Measurements from ENCODE around the gene ZNF445. TPM values are rescaled to one million over a fixed set of nuclear protein-coding genes. Genes with fewer than 3 reads are reported as not detected.
"Not testable (repeated sequence)": the region's sequence is repeated elsewhere in the genome, so short reads cannot be mapped to it uniquely, and the experiment has no call there.

ZNF445 gene
- total RNA-seq, 3 donors from 2014 or later, result 5.8 to 8.9 (median 7.2) TPM

DNA sequence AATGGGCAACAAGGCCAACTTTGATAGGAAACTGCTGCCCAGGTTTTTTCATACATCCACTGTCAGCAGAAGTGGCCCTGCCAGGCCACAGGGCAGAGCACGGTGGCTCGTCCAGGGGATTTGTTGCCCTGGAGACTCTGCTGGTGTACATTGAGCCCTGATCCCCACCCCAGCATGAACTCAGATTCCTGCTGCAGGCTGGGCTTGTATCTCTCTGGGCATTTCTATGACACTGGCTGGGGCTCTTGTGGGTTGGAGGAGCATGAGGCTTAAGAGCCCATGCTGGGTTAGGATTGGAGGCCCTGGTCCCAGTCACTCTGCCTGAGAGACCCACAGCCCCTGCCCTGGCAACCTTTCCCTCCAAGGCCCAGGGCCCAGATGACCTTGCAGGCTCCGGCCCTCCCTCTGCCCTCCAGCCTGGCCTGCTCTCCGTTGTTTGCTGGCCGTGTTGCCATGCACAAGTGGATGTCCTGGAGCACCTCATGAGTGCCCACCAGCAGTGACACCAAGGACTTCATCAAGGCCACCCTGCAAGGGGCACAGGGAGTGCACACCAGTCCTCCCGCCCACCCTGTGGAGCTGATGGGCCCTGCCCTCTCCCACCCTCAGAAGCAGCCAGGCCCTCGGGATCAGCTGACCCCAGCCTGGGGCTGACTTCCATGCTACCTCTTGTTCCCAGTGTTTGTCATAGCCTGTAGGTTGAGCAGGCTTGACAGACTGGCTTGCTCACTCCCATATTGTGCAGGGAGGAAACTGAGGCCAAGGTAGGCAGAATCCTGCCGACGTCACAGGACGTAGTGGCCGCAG is 58.2 kb downstream of the ZNF445 start:
- Histone ChIP-seq H3K9me3 (no peaks in the 10 kb centered on the region), H3K27ac (no peak overlapping the region), H3K36me3 (no peaks in the 10 kb centered on the region), H3K4me1 (no peaks in the 10 kb centered on the region), H3K27me3 (no peaks in the 10 kb centered on the region), H3K4me3 (no peak overlapping the region)
- no peak for DNase-seq (ENCODE audit: low spot score in 2 of 2)
- TF ChIP-seq POLR2A (IDR thresholded peaks at IDR 0.05) (no peak), POLR2AphosphoS5 (IDR thresholded peaks at IDR 0.05) (no peak)
- TF ChIP-seq, protein P1, sequence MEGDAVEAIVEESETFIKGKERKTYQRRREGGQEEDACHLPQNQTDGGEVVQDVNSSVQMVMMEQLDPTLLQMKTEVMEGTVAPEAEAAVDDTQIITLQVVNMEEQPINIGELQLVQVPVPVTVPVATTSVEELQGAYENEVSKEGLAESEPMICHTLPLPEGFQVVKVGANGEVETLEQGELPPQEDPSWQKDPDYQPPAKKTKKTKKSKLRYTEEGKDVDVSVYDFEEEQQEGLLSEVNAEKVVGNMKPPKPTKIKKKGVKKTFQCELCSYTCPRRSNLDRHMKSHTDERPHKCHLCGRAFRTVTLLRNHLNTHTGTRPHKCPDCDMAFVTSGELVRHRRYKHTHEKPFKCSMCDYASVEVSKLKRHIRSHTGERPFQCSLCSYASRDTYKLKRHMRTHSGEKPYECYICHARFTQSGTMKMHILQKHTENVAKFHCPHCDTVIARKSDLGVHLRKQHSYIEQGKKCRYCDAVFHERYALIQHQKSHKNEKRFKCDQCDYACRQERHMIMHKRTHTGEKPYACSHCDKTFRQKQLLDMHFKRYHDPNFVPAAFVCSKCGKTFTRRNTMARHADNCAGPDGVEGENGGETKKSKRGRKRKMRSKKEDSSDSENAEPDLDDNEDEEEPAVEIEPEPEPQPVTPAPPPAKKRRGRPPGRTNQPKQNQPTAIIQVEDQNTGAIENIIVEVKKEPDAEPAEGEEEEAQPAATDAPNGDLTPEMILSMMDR (IDR thresholded peaks at IDR 0.05), result no peak
- intact Hi-C loops (cut with DNase I; ENCODE audit: low total_unique reads), result no loop called here

DNA sequence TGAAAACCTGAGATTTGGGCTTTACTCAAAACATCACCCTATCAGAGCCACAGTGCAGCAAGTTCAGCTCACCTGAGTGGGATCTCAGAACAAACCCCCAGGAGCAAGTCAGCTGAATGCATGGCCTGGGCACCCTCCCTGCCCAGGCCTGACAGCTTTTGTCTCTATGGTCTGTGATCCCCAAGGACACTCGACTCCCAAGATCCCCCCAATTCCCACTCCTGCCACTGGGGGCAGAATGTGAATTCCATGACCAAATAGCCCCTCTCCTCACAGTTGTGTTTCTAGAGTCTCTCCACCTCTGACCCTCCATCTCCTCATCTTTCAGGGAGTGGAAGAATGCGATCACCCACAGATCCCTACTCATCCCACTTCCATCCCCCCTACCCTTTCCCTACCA is 58.9 kb downstream of the ZNF445 start:
- Histone ChIP-seq H3K4me1 (no peaks in the 10 kb centered on the region), H3K4me3 (no peak overlapping the region), H3K36me3 (no peaks in the 10 kb centered on the region), H3K27ac (no peak overlapping the region), H3K27me3 (no peaks in the 10 kb centered on the region), H3K9me3 (no peaks in the 10 kb centered on the region)
- TF ChIP-seq, protein P1 (IDR thresholded peaks at IDR 0.05), result no peak
- TF ChIP-seq POLR2A (IDR thresholded peaks at IDR 0.05), result no peak
- TF ChIP-seq POLR2AphosphoS5 (IDR thresholded peaks at IDR 0.05), result no peak
- DNase-seq (ENCODE audit: low spot score in 2 of 2), result no peak
- intact Hi-C loops (cut with DNase I; ENCODE audit: low total_unique reads), result no loop called here

DNA sequence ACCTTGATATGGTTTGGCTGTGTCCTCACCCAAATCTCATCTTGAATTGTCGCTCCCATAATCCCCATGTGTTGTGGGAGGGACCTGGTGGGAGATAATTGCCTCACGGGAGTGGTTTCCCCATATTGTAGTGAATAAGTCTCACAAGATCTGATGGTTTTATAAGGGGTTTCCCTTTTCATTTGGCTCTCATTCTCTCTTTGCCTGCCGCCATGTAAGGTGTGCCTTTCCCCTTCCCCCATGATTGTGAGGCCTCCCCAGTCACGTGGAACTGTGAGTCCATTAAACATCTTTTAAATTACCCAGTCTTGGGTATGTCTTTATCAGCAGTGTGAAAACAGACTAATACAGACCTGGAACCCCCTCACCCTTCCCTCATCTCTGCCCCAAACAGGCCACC is 59.4 kb downstream of the ZNF445 start:
- H3K36me3 ChIP-seq; H3K4me3 ChIP-seq; H3K9me3 ChIP-seq; intact Hi-C loops (cut with DNase I; ENCODE audit: low total_unique reads); H3K27me3 ChIP-seq; H3K27ac ChIP-seq; DNase-seq (ENCODE audit: low spot score in 2 of 2); H3K4me1 ChIP-seq: not testable (repeated sequence)

DNA sequence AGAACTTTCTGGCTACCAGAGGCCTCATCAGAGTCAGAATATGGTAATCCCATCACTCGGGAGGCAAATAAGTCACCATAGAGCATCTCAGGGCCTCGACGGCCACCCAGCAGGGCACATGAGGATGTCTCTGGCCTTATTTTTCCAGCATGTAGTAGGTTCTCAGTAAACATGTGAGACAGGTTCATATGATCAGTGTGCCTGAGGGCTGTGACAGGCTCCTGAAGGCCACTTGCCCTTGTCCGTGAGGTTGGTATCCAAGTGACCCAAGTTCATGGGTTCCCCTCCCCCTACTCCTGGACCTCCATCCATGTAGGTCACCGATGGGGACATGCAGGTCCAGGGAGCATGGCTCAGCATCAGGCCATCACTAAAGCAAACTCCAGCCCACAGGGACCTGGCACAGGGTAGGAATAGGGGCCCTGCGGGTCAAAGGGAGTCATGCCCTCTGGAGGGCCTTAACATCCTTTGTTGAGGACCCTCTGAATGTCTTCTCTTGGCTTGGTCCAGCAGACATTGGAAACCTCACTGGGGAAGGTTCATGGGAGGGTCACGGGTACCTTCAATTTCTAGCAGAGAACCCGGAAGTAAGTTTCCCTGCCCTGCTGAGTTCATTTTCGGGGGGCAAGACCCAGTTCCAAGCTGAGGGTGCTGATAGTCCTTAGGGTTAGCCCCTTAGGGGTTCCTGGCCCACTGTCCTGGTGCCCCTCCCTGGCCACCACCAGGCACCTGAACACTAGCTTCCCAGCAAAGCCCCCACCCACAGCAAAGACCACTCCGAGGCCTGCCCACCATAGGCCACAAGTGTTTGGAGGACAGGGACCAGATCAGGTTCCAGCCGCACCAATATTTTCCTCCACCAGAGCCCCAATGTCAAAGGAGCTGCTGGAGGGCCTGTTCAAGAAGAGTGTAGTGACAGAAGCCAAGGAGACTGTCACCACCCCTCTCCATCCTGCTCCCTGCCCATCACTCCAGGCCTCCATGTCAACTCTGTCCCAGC is 61.1 kb downstream of the ZNF445 start:
- H3K4me3 ChIP-seq, result no peak overlapping the region
- H3K4me1 ChIP-seq, result no peaks in the 10 kb centered on the region
- intact Hi-C loops (cut with DNase I; ENCODE audit: low total_unique reads), result no loop called here
- H3K27ac ChIP-seq, result no peak overlapping the region
- DNase-seq (ENCODE audit: low spot score in 2 of 2), result no peak
- no peaks in the 10 kb centered on the region for H3K27me3 ChIP-seq
- H3K9me3 ChIP-seq, result no peaks in the 10 kb centered on the region
- no peaks in the 10 kb centered on the region for H3K36me3 ChIP-seq
- TF ChIP-seq POLR2AphosphoS5 (IDR thresholded peaks at IDR 0.05), result no peak
- TF ChIP-seq, protein P1 (IDR thresholded peaks at IDR 0.05), result no peak

DNA sequence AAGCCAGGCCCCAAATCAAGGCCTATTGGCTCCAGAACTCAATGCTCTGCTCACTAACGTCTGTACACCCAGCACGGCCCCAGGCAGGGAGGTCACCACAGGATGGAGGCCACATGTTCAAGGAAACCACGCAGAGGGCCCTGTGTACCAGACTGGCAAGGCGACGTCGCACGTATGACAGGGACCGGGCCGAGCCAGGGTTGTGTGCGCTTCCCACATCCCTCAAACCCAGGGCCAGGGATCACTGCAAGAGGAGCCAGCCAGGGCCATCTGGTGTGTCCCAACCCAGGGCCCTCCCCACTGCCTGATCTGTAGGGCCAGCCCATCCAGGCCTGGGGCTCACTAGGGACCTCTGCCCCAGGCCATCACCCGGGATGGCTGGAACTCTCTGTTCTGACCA is 62.0 kb downstream of the ZNF445 start:
- no peaks in the 10 kb centered on the region for H3K27me3 ChIP-seq
- no peak for DNase-seq (ENCODE audit: low spot score in 2 of 2)
- no peaks in the 10 kb centered on the region for H3K9me3 ChIP-seq
- no peaks in the 10 kb centered on the region for H3K4me1 ChIP-seq
- TF ChIP-seq POLR2AphosphoS5 (IDR thresholded peaks at IDR 0.05) (no peak), POLR2A (IDR thresholded peaks at IDR 0.05) (no peak)
- TF ChIP-seq, protein P1 (IDR thresholded peaks at IDR 0.05), result no peak
- intact Hi-C loops (cut with DNase I; ENCODE audit: low total_unique reads), result no loop called here
- H3K4me3 ChIP-seq, result no peak overlapping the region
- H3K36me3 ChIP-seq, result no peaks in the 10 kb centered on the region
- no peak overlapping the region for H3K27ac ChIP-seq
